HG03064 (cell line): ENCODE data around the gene PANK4.
"Not testable (repeated sequence)": the region's sequence is repeated elsewhere in the genome, so short reads cannot be mapped to it uniquely, and the experiment has no call there.

Experiments
- ATAC-seq: cut with Tn5 transposase; IDR thresholded peaks from one replicate; pipeline ENCODE4 v1.9.1; 2021; ENCODE audit warnings: low read depth; ENCODE audit not compliant: unreplicated experiment

The PANK4 gene

DNA sequence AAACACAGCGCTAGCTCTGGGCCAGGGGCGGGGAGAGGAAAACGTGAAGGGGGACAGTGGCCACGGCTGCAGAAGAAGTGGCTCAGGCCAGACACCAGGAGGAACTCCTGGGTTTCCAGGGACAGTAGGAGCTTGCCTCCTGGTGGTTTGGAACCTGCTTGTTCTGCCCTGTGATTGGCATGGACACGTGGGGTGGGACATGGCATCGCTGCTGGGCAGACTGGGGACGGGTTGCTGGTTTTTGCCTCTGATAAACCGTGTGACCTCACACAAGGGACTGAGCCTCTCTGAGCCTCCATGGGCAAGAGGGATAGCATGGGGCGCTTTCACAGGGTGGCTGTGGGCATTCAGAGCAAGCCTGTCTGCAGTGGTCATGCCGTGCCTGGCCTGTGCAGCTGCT lies 57.9 kb downstream of the PANK4 start:
- no peak for ATAC-seq

DNA sequence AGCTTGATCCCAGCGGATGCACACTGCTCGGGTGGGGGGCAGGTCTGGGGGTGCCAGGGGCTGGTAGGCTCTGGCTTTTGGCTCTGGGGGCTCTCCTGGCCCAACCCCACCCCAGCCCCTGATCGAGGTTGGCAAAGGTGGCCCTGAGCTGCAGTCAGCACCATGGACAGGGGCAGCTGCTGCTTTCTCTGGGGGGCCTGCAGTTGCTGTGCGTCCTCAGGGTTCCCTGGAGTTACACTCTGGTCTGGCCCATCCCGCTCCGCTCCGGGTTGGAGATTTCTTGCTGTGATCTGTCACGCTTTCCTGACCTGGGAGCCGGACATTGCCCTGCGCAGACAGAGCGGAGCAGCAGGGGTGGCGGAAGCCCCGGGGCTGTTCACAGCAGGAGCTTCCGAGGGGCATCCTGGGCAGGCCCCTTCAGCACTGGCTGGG lies 58.3 kb downstream of the PANK4 start:
- no peak for ATAC-seq

DNA sequence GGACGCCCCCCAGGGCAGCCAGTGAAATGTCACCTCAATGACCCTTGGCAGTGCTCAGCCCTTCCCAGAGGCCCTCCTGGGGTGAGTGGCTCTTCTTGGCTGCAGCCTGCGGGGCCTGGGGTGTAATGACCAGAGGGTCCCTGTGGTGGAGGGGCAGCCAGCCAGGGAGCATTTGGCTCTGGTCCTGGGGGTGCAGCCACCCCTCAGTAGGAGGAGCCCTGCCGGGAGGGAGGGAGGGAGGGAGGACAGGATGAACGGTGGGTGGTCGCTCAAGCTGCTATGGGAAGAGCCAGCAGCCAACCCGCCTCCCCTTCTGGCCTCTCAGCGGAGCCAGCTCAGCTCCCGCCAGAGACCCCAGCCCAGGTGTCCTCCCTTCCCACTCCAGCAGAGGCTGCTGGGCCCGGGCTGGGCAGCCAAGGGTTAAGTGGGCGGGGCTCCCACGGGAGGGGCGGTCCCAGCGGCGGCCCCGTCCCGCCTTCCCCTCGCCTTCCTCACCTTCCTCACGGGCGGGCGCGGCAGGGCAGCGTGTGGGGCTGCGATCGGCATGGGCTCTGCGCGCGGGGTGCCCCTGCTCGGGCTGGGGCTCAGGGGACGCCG lies 59.3 kb downstream of the PANK4 start:
- no peak for ATAC-seq

DNA sequence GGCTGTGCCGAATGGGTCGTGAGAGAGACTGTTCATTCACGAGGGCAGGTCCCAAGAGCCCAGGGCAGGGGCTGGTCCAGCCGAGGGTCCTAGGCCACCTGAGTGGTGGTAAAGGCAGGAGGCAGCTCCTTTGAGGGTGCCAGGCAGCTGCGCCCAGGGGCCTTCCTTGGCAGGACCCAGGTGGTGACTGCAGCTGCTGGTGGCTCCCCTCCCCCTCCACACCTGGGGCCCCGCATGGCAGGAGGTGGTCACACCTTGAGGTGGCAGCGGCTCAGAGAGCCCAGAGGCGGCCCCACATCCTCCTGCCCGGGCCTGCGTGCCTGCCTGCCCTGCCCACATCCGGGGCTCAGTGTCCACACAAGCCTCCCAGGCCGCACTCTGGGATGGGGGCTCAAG lies 60.1 kb downstream of the PANK4 start:
- no peak for ATAC-seq

DNA sequence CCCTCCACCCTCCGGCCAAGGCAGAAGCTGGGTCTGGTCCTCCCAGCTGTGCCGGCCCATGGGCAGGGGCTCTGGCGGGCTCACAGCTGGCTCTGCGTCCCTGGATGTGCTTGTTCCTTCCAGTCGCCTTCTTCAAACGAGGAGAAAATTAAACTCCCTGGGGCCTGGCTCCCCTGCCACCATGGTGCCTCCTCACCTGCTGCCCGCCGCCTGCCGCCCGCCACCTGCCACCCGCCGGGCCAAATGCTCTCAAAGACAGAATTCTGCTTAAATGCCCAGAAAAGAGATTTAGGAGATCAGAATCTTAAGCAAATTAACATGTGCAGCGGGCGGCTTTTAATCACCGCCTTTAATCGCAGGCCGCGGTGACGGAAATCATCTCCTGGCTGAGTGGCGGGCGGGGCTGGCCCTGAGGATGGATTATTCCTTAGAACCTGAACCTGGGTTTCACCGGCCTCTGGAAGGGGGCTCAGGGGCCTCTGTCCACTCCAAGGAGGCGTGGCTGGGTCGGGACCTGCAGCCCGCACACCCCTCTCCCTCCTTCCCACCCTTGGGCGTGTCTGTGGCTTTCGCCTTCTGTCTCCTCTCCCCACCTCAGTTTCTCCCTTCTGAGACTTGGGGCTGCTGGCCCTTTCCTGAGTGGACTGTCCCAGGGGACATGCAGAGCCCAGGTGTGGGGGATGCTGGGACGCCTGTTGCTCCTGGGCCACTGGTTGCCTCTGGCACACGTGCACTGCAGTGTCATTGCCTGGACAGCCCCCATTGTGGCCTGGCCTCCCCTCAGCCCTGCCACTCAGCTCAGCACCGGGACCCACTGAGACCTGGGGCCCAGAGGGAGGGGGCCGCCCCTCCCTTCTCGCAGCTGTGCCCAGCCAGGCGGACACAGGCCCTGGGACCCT lies 60.8 kb downstream of the PANK4 start:
- ATAC-seq, result no peak

DNA sequence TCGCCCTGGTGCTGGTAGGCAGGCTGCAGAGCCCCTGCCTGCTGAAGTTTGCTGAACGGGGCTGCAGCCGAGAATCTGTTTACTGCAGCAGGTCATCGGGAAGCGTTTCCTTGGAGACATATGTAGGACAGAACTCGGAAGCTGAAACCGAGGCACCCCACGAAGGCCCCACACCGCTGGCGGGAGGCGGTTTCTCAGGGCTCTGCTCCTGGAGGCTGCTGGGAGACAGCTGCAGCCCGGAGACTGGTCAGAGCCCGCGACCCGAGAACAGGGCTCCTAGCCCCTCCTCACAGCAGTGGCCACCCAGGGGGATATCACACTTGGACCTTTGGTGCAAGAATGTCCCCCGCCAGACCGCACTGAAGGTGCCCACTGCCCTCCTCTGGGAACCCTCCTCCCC lies 63.0 kb downstream of the PANK4 start:
- ATAC-seq, result no peak

DNA sequence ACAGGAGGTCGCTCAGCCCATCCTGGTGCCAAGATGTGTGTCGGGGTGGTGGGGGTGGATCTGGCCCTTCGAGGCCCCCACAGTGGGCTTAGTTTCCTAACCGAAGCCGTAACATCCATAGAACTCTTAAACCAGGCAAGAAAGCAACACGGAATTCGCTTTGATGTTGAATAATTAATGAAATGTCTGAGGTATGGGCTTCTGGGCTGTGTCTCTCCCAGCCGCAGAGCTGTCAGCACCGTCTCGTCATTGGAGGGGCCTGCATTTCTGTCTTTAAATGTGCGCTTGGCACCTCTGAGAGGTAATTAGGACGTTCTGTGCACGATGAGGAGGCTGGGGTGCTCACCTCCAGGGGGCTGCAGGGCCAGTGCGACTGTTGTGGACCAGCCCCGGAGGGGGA lies 63.6 kb downstream of the PANK4 start:
- no peak for ATAC-seq

DNA sequence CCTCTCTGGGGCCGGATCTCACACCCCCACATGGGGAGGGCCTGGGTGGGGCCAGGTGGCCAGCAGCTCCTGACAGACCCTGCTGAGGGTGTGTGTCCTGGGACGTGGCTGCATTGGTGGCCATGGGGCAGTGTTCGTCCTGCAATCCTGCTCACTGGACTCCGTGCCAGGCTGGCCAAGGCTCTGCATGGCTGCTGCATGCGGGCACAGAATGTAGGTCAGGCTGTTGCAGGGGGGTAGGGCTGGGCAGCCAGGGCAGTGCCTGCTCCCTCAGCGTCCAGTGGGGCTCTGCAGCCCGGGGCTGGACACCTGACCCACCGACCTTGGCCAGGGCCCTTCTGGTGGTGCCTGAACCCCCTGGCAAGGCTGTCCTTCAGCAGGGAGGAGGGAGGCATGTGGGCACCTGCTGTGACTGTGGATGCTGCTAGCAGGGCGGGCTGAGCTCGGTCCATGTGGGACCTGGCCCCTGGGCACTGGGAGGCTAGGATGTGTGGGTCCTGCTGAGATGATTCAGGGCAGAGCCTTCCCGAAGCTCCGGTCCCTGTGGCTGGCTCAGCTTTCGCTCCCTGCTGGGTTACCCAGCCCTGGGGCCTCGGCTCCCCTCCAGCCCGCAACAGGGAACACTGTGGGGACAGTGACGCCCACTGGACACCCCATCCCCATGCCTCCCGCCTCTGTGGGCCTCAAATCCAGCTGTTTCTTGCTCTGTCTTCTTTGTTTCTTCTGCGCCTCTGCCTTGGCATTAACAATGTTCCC lies 65.2 kb downstream of the PANK4 start:
- ATAC-seq, result no peak

DNA sequence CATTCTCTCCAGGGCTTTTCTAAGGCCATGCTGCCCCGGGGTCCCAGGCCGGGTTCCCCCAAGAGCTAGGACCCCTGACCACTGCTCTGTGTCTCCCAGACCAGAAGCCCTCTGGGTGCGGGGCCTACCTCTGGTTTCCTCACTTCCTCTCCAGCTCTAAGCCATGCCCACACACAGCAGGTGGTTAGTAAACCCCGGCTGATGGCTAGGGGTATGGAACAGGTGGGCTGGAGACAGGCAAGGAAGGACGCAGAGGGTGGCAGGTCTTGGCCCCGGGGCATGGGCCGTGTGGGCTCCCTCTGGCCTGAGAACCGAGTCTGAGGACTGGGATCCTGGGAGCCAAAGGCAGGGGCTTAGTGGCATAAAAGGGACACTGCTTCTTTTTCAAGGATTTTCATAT lies 66.2 kb downstream of the PANK4 start:
- ATAC-seq, result no peak

DNA sequence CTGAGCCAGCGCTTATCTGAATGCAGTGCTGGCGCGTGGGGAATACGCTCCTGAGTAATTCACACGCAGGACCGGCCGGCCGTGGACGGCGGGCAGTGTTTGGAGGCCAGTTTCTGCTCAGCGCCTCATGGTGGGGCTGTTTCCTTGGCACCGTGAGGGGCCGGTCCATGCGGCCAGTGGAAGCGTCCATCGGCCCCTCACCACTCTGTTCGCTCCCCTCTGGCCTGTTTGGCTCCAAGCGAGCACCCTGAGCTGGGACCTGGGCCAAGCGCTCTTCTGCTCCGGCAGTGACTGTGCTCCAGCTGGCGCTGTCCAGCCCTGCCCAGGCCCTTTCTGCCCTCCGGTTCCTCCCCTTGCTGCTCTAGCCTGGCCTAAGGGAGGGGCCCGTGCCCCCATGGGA lies 66.6 kb downstream of the PANK4 start:
- no peak for ATAC-seq

DNA sequence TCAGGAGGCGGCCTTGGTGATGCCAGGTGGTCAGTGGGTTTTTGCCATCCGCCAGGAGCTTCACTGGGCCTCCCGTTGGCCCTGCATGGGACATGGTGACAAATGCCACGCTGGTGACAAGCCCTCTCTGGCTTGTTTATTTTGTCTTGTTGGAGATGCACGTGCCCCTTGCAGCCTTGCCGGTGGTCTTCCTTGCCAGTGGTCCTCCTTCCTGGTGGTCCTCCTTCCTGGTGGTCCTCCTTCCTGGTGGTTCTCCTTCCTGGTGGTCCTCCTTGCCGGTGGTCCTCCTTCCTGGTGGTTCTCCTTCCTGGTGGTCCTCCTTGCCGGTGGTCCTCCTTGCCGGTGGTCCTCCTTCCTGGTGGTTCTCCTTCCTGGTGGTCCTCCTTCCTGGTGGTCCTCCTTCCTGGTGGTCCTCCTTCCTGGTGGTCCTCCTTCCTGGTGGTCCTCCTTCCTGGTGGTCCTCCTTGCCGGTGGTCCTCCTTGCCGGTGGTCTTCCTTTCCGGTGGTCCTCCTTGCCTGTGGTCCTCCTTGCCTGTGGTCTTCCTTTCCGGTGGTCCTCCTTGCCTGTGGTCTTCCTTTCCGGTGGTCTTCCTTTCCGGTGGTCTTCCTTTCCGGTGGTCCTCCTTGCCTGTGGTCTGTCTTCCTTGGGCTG lies 67.2 kb downstream of the PANK4 start:
- not testable (repeated sequence) for ATAC-seq

DNA sequence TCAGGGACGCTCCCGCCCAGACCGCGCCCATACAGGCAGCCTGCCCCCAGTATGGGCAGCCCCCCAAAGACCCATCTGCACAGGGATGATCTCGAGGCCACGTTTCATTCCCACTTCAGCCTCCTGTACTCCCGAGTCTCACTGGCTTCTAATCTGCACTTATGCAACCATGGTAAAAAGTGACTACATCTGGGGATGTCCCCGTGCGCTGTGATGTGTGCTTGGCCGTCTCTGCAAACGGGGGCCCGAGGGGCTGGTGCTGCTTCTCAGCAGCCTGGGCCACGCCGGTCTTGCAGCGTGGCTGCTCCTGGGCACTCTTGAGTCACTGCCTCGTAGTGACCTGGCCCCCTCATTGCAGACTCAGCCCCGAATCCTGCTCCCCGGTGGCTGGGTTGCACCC lies 67.7 kb downstream of the PANK4 start:
- no peak for ATAC-seq
